H1 (cell line): Measurements from ENCODE around the gene KRTAP5-1. TPM values are rescaled to one million over a fixed set of nuclear protein-coding genes. Genes with fewer than 3 reads are reported as not detected.

Source experiments
- CTCF ChIA-PET: fragments of 300-600 bp; sonication (Branson Sonifier 250); formaldehyde crosslinking; loops from one replicate; lab custom pipeline; 2021; ENCODE audit not compliant: partially characterized antibody; lab: Charles Lee
- POLR2A ChIA-PET: fragments of 300-600 bp; sonication (Branson Sonifier 250); formaldehyde crosslinking; loops from one replicate; lab custom pipeline; 2021; ENCODE audit warnings: inconsistent platforms; ENCODE audit not compliant: partially characterized antibody; lab: Charles Lee
- DNase-seq, 2 experiments: peaks; one replicate each; pipeline versions ENCODE4 v3.0.0 to v3.0.0-alpha.2; 2010 to 2022; ENCODE audit warnings: low spot score in 2 of 2, low read depth in 1 of 2, mixed read lengths in 1 of 2
- FAIRE-seq: peaks from 2 replicates; lab custom pipeline; 2011; peaks lifted over from hg19 to GRCh38; lab: Jason Lieb, UNC
- H2AFZ ChIP-seq: 2 replicates; pipeline ENCODE4 v1.8.1; 2012; ENCODE audit warnings: low read length, inconsistent platforms
- H2AK5ac ChIP-seq: 2 replicates; pipeline ENCODE4 v1.6.1; 2013; ENCODE audit warnings: low read depth, low read length
- H2BK120ac ChIP-seq: replicated peaks from 2 replicates; pipeline ENCODE3; 2013; ENCODE audit warnings: low read depth, low read length, inconsistent platforms
- H2BK12ac ChIP-seq: 2 replicates; pipeline ENCODE4 v1.6.1; 2013; ENCODE audit warnings: low read depth, low read length
- H2BK15ac ChIP-seq: 2 replicates; pipeline ENCODE4 v1.6.1; 2013; ENCODE audit warnings: low read length
- H2BK20ac ChIP-seq: 2 replicates; pipeline ENCODE4 v1.6.1; 2013; ENCODE audit warnings: low read length
- H2BK5ac ChIP-seq: 2 replicates; pipeline ENCODE4 v1.6.1; 2013; ENCODE audit warnings: low read depth, low read length
- H3K14ac ChIP-seq: 2 replicates; pipeline ENCODE4 v1.6.1; 2013; ENCODE audit warnings: inconsistent platforms; ENCODE audit not compliant: insufficient read length
- H3K18ac ChIP-seq: 2 replicates; pipeline ENCODE4 v1.6.1; 2013; ENCODE audit warnings: low read length; ENCODE audit errors: extremely low read depth
- H3K23ac ChIP-seq: 2 replicates; pipeline ENCODE4 v1.6.1; 2013; ENCODE audit warnings: inconsistent platforms; ENCODE audit not compliant: insufficient read length
- H3K23me2 ChIP-seq: 2 replicates; pipeline ENCODE4 v1.6.1; 2013; ENCODE audit warnings: low read depth, low read length
- H3K27ac ChIP-seq: 2 replicates; pipeline ENCODE4 v1.6.1; 2011; ENCODE audit warnings: low read depth, low read length, inconsistent platforms
- H3K27me3 ChIP-seq, 4 experiments: replicated peaks in 1 of 4; 1 replicate in 1 of 4; 2 replicates in 3 of 4; pipeline versions ENCODE4 v1.6.1 to v1.8.1; 2011 to 2013; ENCODE audit warnings: low read length in 3 of 4, mild to moderate bottlenecking in 3 of 4, inconsistent platforms in 2 of 4, mixed read lengths in 2 of 4, moderate library complexity in 1 of 4; ENCODE audit not compliant: control insufficient read depth in 3 of 4, insufficient read depth in 3 of 4; ENCODE audit errors: extremely low read depth in 1 of 4
- H3K36me3 ChIP-seq, 4 experiments: 2 replicates each; pipeline versions ENCODE4 v1.6.1 to v1.8.1; 2011 to 2013; ENCODE audit warnings: mild to moderate bottlenecking in 4 of 4, low read length in 3 of 4, moderate library complexity in 2 of 4, control low read depth in 1 of 4, inconsistent platforms in 1 of 4; ENCODE audit not compliant: insufficient read depth in 4 of 4, control insufficient read depth in 2 of 4
- H3K4ac ChIP-seq: replicated peaks from 2 replicates; pipeline ENCODE3; 2013; ENCODE audit warnings: low read length, low read depth, mixed read lengths, inconsistent platforms; ENCODE audit not compliant: insufficient read length
- H3K4me1 ChIP-seq, 4 experiments: replicated peaks in 1 of 4; 1 replicate in 1 of 4; 2 replicates in 3 of 4; pipeline versions ENCODE4 v1.6.1 to v1.8.1; 2011 to 2013; ENCODE audit warnings: low read length in 3 of 4, inconsistent platforms in 2 of 4, mixed read lengths in 1 of 4; ENCODE audit not compliant: insufficient read depth in 4 of 4, control insufficient read depth in 3 of 4
- H3K4me2 ChIP-seq, 2 experiments: 2 replicates each; pipeline versions ENCODE4 v1.6.1 to v1.8.1; 2011 to 2013; ENCODE audit warnings: low read depth in 2 of 2, low read length in 2 of 2, control low read depth in 1 of 2, inconsistent platforms in 1 of 2, mild to moderate bottlenecking in 1 of 2; ENCODE audit not compliant: insufficient read depth in 1 of 2
- H3K4me3 ChIP-seq, 4 experiments: fragments of 200-600, 300-600 bp in 1 of 4; sonication (generic), shearing (Covaris generic), sonication (Bioruptor Twin) in 1 of 4; 2 replicates each; pipeline versions ENCODE4 v1.5.1 to v1.8.1; 2011 to 2016; ENCODE audit warnings: low read length in 4 of 4, low read depth in 3 of 4, control low read depth in 2 of 4, inconsistent platforms in 2 of 4, mild to moderate bottlenecking in 2 of 4, mixed read lengths in 1 of 4, moderate library complexity in 1 of 4; ENCODE audit not compliant: insufficient read depth in 2 of 4; ENCODE audit errors: extremely low read depth in 1 of 4
- H3K56ac ChIP-seq: replicated peaks from 2 replicates; pipeline ENCODE3; 2013; ENCODE audit warnings: low read depth, mild to moderate bottlenecking, mixed read lengths, low read length, inconsistent platforms; ENCODE audit not compliant: insufficient read length
- H3K79me1 ChIP-seq: 2 replicates; pipeline ENCODE4 v1.6.1; 2013; ENCODE audit warnings: low read depth, low read length, control low read depth
- H3K79me2 ChIP-seq, 2 experiments: 2 replicates each; pipeline versions ENCODE4 v1.6.1 to v1.8.1; 2012 to 2013; ENCODE audit warnings: low read length in 2 of 2, mild to moderate bottlenecking in 2 of 2, inconsistent platforms in 1 of 2; ENCODE audit not compliant: insufficient read depth in 2 of 2, control insufficient read depth in 1 of 2
- H3K9ac ChIP-seq, 4 experiments: replicated peaks in 1 of 4; 1 replicate in 1 of 4; 2 replicates in 3 of 4; pipeline versions ENCODE4 v1.6.1 to v1.8.1; 2011 to 2013; ENCODE audit warnings: low read depth in 3 of 4, low read length in 3 of 4, control low read depth in 2 of 4, mild to moderate bottlenecking in 2 of 4, moderate library complexity in 2 of 4, inconsistent platforms in 1 of 4; ENCODE audit errors: extremely low read depth in 1 of 4
- H3K9me3 ChIP-seq, 2 experiments: 2 replicates each; pipeline versions ENCODE4 v1.6.1 to v1.8.1; 2012 to 2013; ENCODE audit warnings: mild to moderate bottlenecking in 2 of 2, moderate library complexity in 2 of 2, control low read depth in 1 of 2, inconsistent platforms in 1 of 2, low read depth in 1 of 2, low read length in 1 of 2, mixed read lengths in 1 of 2; ENCODE audit not compliant: insufficient read depth in 2 of 2
- H4K20me1 ChIP-seq, 2 experiments: replicated peaks in 1 of 2; 2 replicates each; pipeline versions ENCODE3 to v1.8.1; 2011 to 2013; ENCODE audit warnings: inconsistent platforms in 2 of 2, low read length in 2 of 2, mild to moderate bottlenecking in 1 of 2; ENCODE audit not compliant: insufficient read depth in 2 of 2, control insufficient read depth in 1 of 2
- H4K5ac ChIP-seq: 2 replicates; pipeline ENCODE4 v1.6.1; 2013; ENCODE audit warnings: low read length, low read depth, mixed read lengths, inconsistent platforms; ENCODE audit not compliant: insufficient read length
- H4K8ac ChIP-seq: 2 replicates; pipeline ENCODE4 v1.8.0; 2013; ENCODE audit warnings: mild to moderate bottlenecking, moderate library complexity, low read length, inconsistent platforms; ENCODE audit not compliant: insufficient read depth; ENCODE audit errors: extremely low read depth
- H4K91ac ChIP-seq: replicated peaks from 2 replicates; pipeline ENCODE3; 2013; ENCODE audit warnings: low read length, mixed read lengths, inconsistent platforms; ENCODE audit not compliant: insufficient read length
- BACH1 ChIP-seq: IDR thresholded peaks from 2 replicates; pipeline ENCODE4 v1.6.1; 2012; ENCODE audit warnings: low read length, improper control_type of control experiment
- BRCA1 ChIP-seq: IDR thresholded peaks from 2 replicates; pipeline ENCODE4 v1.6.1; 2012; ENCODE audit warnings: low read depth, low read length, improper control_type of control experiment
- CHD2 ChIP-seq: IDR thresholded peaks from 2 replicates; pipeline ENCODE4 v1.6.1; 2012; ENCODE audit warnings: low read length, improper control_type of control experiment
- HDAC2 ChIP-seq, 2 experiments: fragments of 300-600 bp in 1 of 2; sonication (generic) in 1 of 2; IDR thresholded peaks; 2 replicates each; pipeline ENCODE4 v1.6.1; 2011 to 2012; ENCODE audit warnings: low read depth in 2 of 2, low read length in 2 of 2, mild to moderate bottlenecking in 2 of 2, moderate library complexity in 2 of 2, borderline replicate concordance in 1 of 2, inconsistent platforms in 1 of 2
- POLR2AphosphoS5 ChIP-seq: IDR thresholded peaks from 2 replicates; pipeline ENCODE4 v1.6.1; 2011; ENCODE audit warnings: low read depth, low read length
- RFX5 ChIP-seq: IDR thresholded peaks from 2 replicates; pipeline ENCODE4 v1.6.1; 2011; ENCODE audit warnings: low read depth, low read length, improper control_type of control experiment, borderline replicate concordance
- RNF2 ChIP-seq: fragments of 200-900, 300-1000 bp; sonication (generic); IDR thresholded peaks from 2 replicates; pipeline ENCODE4 v1.7.1; 2016; ENCODE audit warnings: borderline replicate concordance, low read depth, mild to moderate bottlenecking, antibody characterized with exemption, low read length; ENCODE audit not compliant: poor library complexity, severe bottlenecking; ENCODE audit errors: missing control alignments
- SIRT6 ChIP-seq: IDR thresholded peaks from one replicate; pipeline ENCODE4 v1.7.1; 2012; ENCODE audit warnings: low read length, inconsistent platforms
- SIX5 ChIP-seq: IDR thresholded peaks from 2 replicates; pipeline ENCODE4 v1.6.1; 2011; ENCODE audit warnings: mild to moderate bottlenecking, low read depth, low read length
- SP4 ChIP-seq: IDR thresholded peaks from 2 replicates; pipeline ENCODE4 v1.6.1; 2012; ENCODE audit warnings: low read length, inconsistent platforms
- TAF7 ChIP-seq: optimal IDR thresholded peaks from 2 replicates; pipeline ENCODE3; 2011; ENCODE audit warnings: low read depth, mild to moderate bottlenecking, inconsistent platforms, low read length, moderate library complexity, borderline replicate concordance
- TCF12 ChIP-seq: IDR thresholded peaks from 2 replicates; pipeline ENCODE4 v1.6.1; 2011; ENCODE audit warnings: low read depth, mild to moderate bottlenecking, low read length
- YY1 ChIP-seq: IDR thresholded peaks from 2 replicates; pipeline ENCODE4 v1.6.1; 2011; ENCODE audit warnings: low read depth, mild to moderate bottlenecking, low read length
- WGBS, 2 experiments: shearing (Covaris generic) in 1 of 2; methylation state at CpG; one replicate each; pipeline versions ENCODE4 v1.1.6 to v1.1.7; 2013 to 2015; ENCODE audit warnings: low lambda C conversion rate in 2 of 2, mixed read lengths in 2 of 2, inconsistent platforms in 1 of 2, low coverage in 1 of 2, missing lambda C conversion rate in 1 of 2; ENCODE audit not compliant: insufficient replicate concordance in 2 of 2, insufficient coverage in 1 of 2, insufficient read length in 1 of 2; ENCODE audit errors: extremely low coverage in 1 of 2, missing lambda C conversion rate in 1 of 2; 5-methylcytosine and 5-hydroxymethylcytosine counted together
- polyA plus RNA-seq, 7 experiments: library from polyadenylated mRNA; depleted of rRNA in 3 of 7; stranded (reverse) in 5 of 7; unstranded in 2 of 7; fragments of >200 nt in 5 of 7; fragments of 200-250 nt in 2 of 7; gene quantifications; 1 replicate in 5 of 7; 2 replicates in 1 of 7; 4 replicates in 1 of 7; pipeline versions ENCODE4 v1.2.1 to v1.2.3, GENCODE V29; 2011 to 2013; ENCODE audit warnings: missing spikeins in 2 of 7, mixed read lengths in 2 of 7
- total RNA-seq: library from RNA; stranded (reverse); fragmentation: NEBNext Ultra II Directional; extraction: Animal tissue kit (Norgen Biotek cat#: 25700); gene quantifications from 2 replicates; pipeline ENCODE4 v1.2.1, GENCODE V29; 2021
- TF ChIP-seq, protein P1 (sequence below): IDR thresholded peaks from 2 replicates; pipeline ENCODE4 v1.6.1; 2011; ENCODE audit warnings: low read depth, mild to moderate bottlenecking, low read length; ENCODE audit not compliant: insufficient read depth

Gene KRTAP5-1
- total and polyA plus RNA-seq, 2 of the 8 experiments (the other 6 are each of a cell fraction or from before 2014, with no cell fraction given) = not detected

DNA sequence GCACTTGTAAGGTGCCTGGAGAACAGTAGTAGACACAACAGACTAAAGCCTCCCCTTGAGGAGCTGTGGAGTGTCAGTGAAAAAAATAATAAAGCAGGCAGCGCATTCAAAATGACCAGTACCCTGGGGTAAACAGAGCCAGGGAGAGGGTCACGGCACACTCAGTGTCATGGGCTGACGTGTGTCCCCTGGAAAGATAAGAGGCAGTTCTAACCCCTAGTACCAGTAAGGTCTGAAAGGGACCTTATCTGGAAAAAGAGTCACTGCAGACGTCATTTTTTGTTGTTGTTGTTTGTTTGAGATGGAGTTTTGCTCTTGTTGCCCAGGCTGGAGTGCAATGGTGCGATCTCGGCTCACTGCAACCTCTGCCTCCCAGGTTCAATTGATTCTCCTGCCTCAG lies 45.0 kb downstream of the KRTAP5-1 start:
- CTCF ChIA-PET = interaction anchor here (0.9 to 3.2 kb wide), 3 partner anchors 26 to 285 kb away, joined by 3 to 19 read pairs (median 4); no protein-coding TSS in a partner anchor
- Histone ChIP-seq H2AK5ac (no peak overlapping the region), H2BK15ac (no peak overlapping the region), H2AFZ (no peak overlapping the region), H3K79me1 (0 out of 2 replicates have a peak, but pooled peaks cover 5% of the 10 kb centered on the region), H3K4me3 (no peak overlapping the region), H2BK5ac (no peak overlapping the region), H2BK120ac (no peak overlapping the region), H3K4me1 (peaks cover 0 to 7% (median 4%) of the 10 kb centered on the region in 4 experiments; a peak in 5 of 7 replicates), H3K9ac (no peak overlapping the region), H3K18ac (no peak overlapping the region), H2BK12ac (no peak overlapping the region), H4K91ac (no peak overlapping the region), H2BK20ac (no peak overlapping the region), H3K27ac (no peak overlapping the region), H3K9me3 (no peaks in the 10 kb centered on the region), H4K5ac (no peak overlapping the region), H3K56ac (no peak overlapping the region), H3K4me2 (no peak overlapping the region), H3K4ac (no peak overlapping the region), H4K20me1 (peaks cover 0 to 5% of the 10 kb centered on the region in 2 experiments), H3K14ac (no peak overlapping the region), H3K36me3 (no peaks in the 10 kb centered on the region), H3K79me2 (peaks cover 0 to 18% of the 10 kb centered on the region in 2 experiments; a peak in 1 of 4 replicates), H4K8ac (no peak overlapping the region), H3K23ac (no peak overlapping the region), H3K23me2 (no peaks in the 10 kb centered on the region), H3K27me3 (peaks cover 0 to 18% (median 11%) of the 10 kb centered on the region in 4 experiments; a peak in 6 of 7 replicates)
- POLR2A ChIA-PET = interaction anchor here (1.4 kb wide), 1 partner anchor 55 kb away, joined by 3 read pairs; no protein-coding TSS in a partner anchor
- 90% methylated on average over 6 of the region's 6 CpGs; no CpG with 5 or more reads in 1 of the 2 experiments for WGBS, 2 experiments
- DNase-seq = no peak
- no peak for FAIRE-seq
- TF ChIP-seq BACH1 = no peak
- TF ChIP-seq, protein P1, sequence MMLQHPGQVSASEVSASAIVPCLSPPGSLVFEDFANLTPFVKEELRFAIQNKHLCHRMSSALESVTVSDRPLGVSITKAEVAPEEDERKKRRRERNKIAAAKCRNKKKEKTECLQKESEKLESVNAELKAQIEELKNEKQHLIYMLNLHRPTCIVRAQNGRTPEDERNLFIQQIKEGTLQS = no peak
- no peak for TF ChIP-seq YY1
- TF ChIP-seq CHD2 = no peak
- TF ChIP-seq HDAC2 (IDR thresholded peaks at IDR 0.05; ENCODE audit: borderline replicate concordance in 1 of 2, low read depth in 2 of 2, low read length in 2 of 2) = no peak
- TF ChIP-seq BRCA1 = no peak
- no peak for TF ChIP-seq TAF7
- no peak for TF ChIP-seq SP4
- TF ChIP-seq SIX5 = no peak
- no peak for TF ChIP-seq SIRT6
- TF ChIP-seq RNF2 = no peak
- TF ChIP-seq POLR2AphosphoS5 = no peak
- no peak for TF ChIP-seq TCF12
- no peak for TF ChIP-seq RFX5
